Peyer's patch (tissue), 4 donors: ENCODE data around the gene TBXAS1.

ENCODE experiments used
- POLR2A ChIP-seq, 2 donors: fragments of 450-650 bp; IDR thresholded peaks; one replicate each; pipeline ENCODE4 v1.5.1; 2017; ENCODE audit warnings: antibody characterized with exemption in 2 of 2, mild to moderate bottlenecking in 2 of 2, moderate library complexity in 2 of 2
- TF ChIP-seq, protein P1 (sequence below), 6 experiments: fragments of 450-650 bp in 4 of 6; fragments of 200-600 bp in 2 of 6; sonication (generic) in 1 of 6; IDR thresholded peaks; one replicate each; pipeline ENCODE4 v1.5.1; 2017 to 2019; ENCODE audit warnings: antibody characterized with exemption in 6 of 6, mild to moderate bottlenecking in 3 of 6, moderate library complexity in 1 of 6

GRCh38 chr7:139829775-139830117 lies 682 bp downstream of the TBXAS1 start:
- TF ChIP-seq, protein P1, sequence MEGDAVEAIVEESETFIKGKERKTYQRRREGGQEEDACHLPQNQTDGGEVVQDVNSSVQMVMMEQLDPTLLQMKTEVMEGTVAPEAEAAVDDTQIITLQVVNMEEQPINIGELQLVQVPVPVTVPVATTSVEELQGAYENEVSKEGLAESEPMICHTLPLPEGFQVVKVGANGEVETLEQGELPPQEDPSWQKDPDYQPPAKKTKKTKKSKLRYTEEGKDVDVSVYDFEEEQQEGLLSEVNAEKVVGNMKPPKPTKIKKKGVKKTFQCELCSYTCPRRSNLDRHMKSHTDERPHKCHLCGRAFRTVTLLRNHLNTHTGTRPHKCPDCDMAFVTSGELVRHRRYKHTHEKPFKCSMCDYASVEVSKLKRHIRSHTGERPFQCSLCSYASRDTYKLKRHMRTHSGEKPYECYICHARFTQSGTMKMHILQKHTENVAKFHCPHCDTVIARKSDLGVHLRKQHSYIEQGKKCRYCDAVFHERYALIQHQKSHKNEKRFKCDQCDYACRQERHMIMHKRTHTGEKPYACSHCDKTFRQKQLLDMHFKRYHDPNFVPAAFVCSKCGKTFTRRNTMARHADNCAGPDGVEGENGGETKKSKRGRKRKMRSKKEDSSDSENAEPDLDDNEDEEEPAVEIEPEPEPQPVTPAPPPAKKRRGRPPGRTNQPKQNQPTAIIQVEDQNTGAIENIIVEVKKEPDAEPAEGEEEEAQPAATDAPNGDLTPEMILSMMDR (IDR thresholded peaks at IDR 0.05), result no peak
- TF ChIP-seq POLR2A (IDR thresholded peaks at IDR 0.05), result no peak
